K562 (cell line): ENCODE measurements around the gene DRAXIN. TPM values are rescaled to one million over a fixed set of nuclear protein-coding genes. Genes with fewer than 3 reads are reported as not detected.
A peak's percentile ranks its signal among the peaks of the same experiment; 100 is the strongest.

Experiments used
- CBX2 ChIP-seq: fragments of 200-600 bp; sonication (generic); IDR thresholded peaks from one replicate; pipeline ENCODE4 v1.6.1; 2012; ENCODE audit warnings: mild to moderate bottlenecking, low read length, inconsistent platforms; ENCODE audit not compliant: insufficient read depth, poor library complexity, severe bottlenecking
- CBX3 ChIP-seq, 2 experiments: IDR thresholded peaks; 1 replicate in 1 of 2; 2 replicates in 1 of 2; pipeline ENCODE4 v1.6.1; 2012; ENCODE audit warnings: inconsistent platforms in 2 of 2, low read length in 2 of 2, borderline replicate concordance in 1 of 2, control low read depth in 1 of 2
- CHD4 ChIP-seq: fragments of 200-600 bp; sonication (generic); IDR thresholded peaks from 3 replicates; pipeline ENCODE4 v1.6.1; 2012; ENCODE audit warnings: low read depth, mild to moderate bottlenecking, mixed read lengths, low read length, inconsistent platforms; ENCODE audit not compliant: insufficient read depth, insufficient replicate concordance, poor library complexity, severe bottlenecking
- HIVEP1 ChIP-seq: fragments of 250-450 bp; sonication (Bioruptor Pico); IDR thresholded peaks from 2 replicates; pipeline ENCODE4 v1.4.0; 2020; ENCODE audit warnings: mild to moderate bottlenecking
- NR2C2 ChIP-seq, 2 experiments: fragments of 200-800 bp in 1 of 2; sonication (Bioruptor generic) in 1 of 2; sonication (generic) in 1 of 2; formaldehyde crosslinking in 1 of 2; IDR thresholded peaks; 2 replicates each; pipeline versions ENCODE4 v1.6.1 to v1.8.0; 2016 to 2022; ENCODE audit warnings: mild to moderate bottlenecking in 1 of 2, missing compliant biosample characterization in 1 of 2, missing genetic modification characterization in 1 of 2, missing genetic modification reagents in 1 of 2
- RBM39 ChIP-seq: fragments of 200-400 bp; formaldehyde crosslinking; optimal IDR thresholded peaks from 2 replicates; pipeline ENCODE3; 2018; ENCODE audit warnings: low read depth, low read length
- SIX5 ChIP-seq, 2 experiments: IDR thresholded peaks; 2 replicates each; pipeline ENCODE4 v1.6.1; 2011; ENCODE audit warnings: low read length in 2 of 2, borderline replicate concordance in 1 of 2, low read depth in 1 of 2, mild to moderate bottlenecking in 1 of 2, moderate library complexity in 1 of 2; ENCODE audit not compliant: insufficient read depth in 1 of 2
- TRIM24 ChIP-seq, 2 experiments: fragments of 450-650 bp; IDR thresholded peaks; 2 replicates each; pipeline ENCODE4 v1.6.1; 2016
- U2AF2 ChIP-seq: fragments of 200-400 bp; formaldehyde crosslinking; optimal IDR thresholded peaks from 2 replicates; pipeline ENCODE3; 2017; ENCODE audit warnings: low read depth, mild to moderate bottlenecking, low read length
- ZNF174 ChIP-seq: fragments of 250-450 bp; sonication (Bioruptor Pico); IDR thresholded peaks from 2 replicates; pipeline ENCODE4 v1.4.0; 2020; ENCODE audit warnings: mild to moderate bottlenecking
- ZNF184 ChIP-seq: sonication (generic); formaldehyde crosslinking; IDR thresholded peaks from 2 replicates; pipeline ENCODE4 v1.5.0; 2020; ENCODE audit warnings: missing genetic modification reagents
- polyA plus RNA-seq, 8 experiments: library from polyadenylated mRNA; depleted of rRNA in 4 of 8; stranded (reverse) in 5 of 8; unstranded in 3 of 8; fragments of >200 nt; fragmentation: Nextera tagmentation in 2 of 8; fragmentation: Illumina TruSeq in 1 of 8; extraction: Ambion mirVana in 2 of 8; extraction: Trizol in 1 of 8; gene quantifications; 2 replicates each; pipeline versions ENCODE4 v1.2.1 to v1.2.3, GENCODE V29; 2011 to 2014; ENCODE audit warnings: inconsistent platforms in 1 of 8, missing spikeins in 1 of 8
- total RNA-seq, 7 experiments: library from RNA; depleted of rRNA in 6 of 7; stranded (reverse); fragments of >200 nt in 6 of 7; fragmentation: Illumina TruSeq in 2 of 7; extraction: Trizol in 2 of 7; gene quantifications; 2 replicates each; pipeline versions ENCODE4 v1.2.1 to v1.2.3, GENCODE V29; 2011 to 2021; ENCODE audit warnings: low replicate concordance in 1 of 7
- TF ChIP-seq, protein P1 (sequence below): fragments of 450-650 bp; formaldehyde crosslinking; conservative IDR thresholded peaks from 2 replicates; pipeline ENCODE4 v1.4.0; 2022; ENCODE audit warnings: mild to moderate bottlenecking, missing genetic modification characterization
- TF ChIP-seq, protein P2 (sequence below): sonication (generic); formaldehyde crosslinking; IDR thresholded peaks from 2 replicates; pipeline ENCODE4 v1.8.0; 2022; ENCODE audit warnings: missing genetic modification reagents, mild to moderate bottlenecking, borderline replicate concordance
- TF ChIP-seq, protein P3 (sequence below): fragments of 150-350 bp; IDR thresholded peaks from 2 replicates; pipeline ENCODE4 v1.6.1; 2014; ENCODE audit warnings: low read depth, mild to moderate bottlenecking, low read length, borderline replicate concordance
- TF ChIP-seq, protein P4 (sequence below): sonication (generic); formaldehyde crosslinking; IDR thresholded peaks from 2 replicates; pipeline ENCODE4 v1.8.0; 2022; ENCODE audit warnings: mild to moderate bottlenecking, missing genetic modification reagents, borderline replicate concordance

DRAXIN gene
- total and polyA plus RNA-seq, 9 of the 15 experiments (the other 6 are each of a cell fraction or from before 2014, with no cell fraction given): 0.01 to 0.04 (median 0.01) TPM; not detected in 6

DNA sequence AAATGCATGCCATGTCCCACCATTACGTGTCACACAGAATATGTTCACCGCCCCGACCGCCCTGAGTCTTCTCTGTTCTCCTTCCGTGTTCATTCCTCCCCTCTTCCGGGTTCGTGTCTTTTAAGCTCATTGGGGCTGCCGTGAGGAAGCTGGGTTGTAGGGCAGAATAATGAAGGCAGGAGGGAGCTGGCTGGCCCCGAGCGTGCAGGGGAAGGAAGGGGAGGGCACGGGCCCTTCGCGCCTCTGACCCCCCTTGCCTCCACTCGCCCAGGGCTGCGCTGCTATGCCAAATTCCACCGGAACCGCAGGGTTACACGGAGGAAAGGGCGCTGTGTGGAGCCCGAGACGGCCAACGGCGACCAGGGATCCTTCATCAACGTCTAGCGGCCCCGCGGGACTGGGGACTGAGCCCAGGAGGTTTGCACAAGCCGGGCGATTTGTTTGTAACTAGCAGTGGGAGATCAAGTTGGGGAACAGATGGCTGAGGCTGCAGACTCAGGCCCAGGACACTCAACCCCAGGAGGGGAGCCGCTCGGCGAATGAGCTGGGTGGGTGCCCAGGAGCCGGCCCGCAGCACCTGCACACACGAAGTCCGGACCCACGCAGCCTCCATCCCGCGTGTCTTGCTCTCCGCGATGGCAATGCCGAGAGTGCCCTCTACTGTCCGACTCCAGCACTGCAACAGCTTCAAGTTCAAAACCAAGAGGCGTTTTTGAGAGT, 28.0 kb downstream of the DRAXIN start (continued):
- TF ChIP-seq, protein P1, sequence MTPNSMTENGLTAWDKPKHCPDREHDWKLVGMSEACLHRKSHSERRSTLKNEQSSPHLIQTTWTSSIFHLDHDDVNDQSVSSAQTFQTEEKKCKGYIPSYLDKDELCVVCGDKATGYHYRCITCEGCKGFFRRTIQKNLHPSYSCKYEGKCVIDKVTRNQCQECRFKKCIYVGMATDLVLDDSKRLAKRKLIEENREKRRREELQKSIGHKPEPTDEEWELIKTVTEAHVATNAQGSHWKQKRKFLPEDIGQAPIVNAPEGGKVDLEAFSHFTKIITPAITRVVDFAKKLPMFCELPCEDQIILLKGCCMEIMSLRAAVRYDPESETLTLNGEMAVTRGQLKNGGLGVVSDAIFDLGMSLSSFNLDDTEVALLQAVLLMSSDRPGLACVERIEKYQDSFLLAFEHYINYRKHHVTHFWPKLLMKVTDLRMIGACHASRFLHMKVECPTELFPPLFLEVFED (CRISPR knock-in tag): no peak
- no peak for TF ChIP-seq TRIM24 (IDR thresholded peaks at IDR 0.05)
- TF ChIP-seq, protein P2, sequence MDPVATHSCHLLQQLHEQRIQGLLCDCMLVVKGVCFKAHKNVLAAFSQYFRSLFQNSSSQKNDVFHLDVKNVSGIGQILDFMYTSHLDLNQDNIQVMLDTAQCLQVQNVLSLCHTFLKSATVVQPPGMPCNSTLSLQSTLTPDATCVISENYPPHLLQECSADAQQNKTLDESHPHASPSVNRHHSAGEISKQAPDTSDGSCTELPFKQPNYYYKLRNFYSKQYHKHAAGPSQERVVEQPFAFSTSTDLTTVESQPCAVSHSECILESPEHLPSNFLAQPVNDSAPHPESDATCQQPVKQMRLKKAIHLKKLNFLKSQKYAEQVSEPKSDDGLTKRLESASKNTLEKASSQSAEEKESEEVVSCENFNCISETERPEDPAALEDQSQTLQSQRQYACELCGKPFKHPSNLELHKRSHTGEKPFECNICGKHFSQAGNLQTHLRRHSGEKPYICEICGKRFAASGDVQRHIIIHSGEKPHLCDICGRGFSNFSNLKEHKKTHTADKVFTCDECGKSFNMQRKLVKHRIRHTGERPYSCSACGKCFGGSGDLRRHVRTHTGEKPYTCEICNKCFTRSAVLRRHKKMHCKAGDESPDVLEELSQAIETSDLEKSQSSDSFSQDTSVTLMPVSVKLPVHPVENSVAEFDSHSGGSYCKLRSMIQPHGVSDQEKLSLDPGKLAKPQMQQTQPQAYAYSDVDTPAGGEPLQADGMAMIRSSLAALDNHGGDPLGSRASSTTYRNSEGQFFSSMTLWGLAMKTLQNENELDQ (CRISPR knock-in tag): peak; percentile 27; the same call in 1 of the 2 replicates
- TF ChIP-seq, protein P3, sequence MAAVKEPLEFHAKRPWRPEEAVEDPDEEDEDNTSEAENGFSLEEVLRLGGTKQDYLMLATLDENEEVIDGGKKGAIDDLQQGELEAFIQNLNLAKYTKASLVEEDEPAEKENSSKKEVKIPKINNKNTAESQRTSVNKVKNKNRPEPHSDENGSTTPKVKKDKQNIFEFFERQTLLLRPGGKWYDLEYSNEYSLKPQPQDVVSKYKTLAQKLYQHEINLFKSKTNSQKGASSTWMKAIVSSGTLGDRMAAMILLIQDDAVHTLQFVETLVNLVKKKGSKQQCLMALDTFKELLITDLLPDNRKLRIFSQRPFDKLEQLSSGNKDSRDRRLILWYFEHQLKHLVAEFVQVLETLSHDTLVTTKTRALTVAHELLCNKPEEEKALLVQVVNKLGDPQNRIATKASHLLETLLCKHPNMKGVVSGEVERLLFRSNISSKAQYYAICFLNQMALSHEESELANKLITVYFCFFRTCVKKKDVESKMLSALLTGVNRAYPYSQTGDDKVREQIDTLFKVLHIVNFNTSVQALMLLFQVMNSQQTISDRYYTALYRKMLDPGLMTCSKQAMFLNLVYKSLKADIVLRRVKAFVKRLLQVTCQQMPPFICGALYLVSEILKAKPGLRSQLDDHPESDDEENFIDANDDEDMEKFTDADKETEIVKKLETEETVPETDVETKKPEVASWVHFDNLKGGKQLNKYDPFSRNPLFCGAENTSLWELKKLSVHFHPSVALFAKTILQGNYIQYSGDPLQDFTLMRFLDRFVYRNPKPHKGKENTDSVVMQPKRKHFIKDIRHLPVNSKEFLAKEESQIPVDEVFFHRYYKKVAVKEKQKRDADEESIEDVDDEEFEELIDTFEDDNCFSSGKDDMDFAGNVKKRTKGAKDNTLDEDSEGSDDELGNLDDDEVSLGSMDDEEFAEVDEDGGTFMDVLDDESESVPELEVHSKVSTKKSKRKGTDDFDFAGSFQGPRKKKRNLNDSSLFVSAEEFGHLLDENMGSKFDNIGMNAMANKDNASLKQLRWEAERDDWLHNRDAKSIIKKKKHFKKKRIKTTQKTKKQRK: no peak
- TF ChIP-seq CHD4: no peak
- no peak for TF ChIP-seq RBM39
- no peak for TF ChIP-seq ZNF174
- peak in 1 of 2 experiments; percentile 60; a peak in 1 of 3 replicates for TF ChIP-seq CBX3 (IDR thresholded peaks at IDR 0.05; ENCODE audit: borderline replicate concordance in 1 of 2, low read length in 2 of 2)
- TF ChIP-seq, protein P4, sequence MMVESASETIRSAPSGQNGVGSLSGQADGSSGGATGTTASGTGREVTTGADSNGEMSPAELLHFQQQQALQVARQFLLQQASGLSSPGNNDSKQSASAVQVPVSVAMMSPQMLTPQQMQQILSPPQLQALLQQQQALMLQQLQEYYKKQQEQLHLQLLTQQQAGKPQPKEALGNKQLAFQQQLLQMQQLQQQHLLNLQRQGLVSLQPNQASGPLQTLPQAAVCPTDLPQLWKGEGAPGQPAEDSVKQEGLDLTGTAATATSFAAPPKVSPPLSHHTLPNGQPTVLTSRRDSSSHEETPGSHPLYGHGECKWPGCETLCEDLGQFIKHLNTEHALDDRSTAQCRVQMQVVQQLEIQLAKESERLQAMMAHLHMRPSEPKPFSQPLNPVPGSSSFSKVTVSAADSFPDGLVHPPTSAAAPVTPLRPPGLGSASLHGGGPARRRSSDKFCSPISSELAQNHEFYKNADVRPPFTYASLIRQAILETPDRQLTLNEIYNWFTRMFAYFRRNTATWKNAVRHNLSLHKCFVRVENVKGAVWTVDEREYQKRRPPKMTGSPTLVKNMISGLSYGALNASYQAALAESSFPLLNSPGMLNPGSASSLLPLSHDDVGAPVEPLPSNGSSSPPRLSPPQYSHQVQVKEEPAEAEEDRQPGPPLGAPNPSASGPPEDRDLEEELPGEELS (CRISPR knock-in tag): 0 out of 2 replicates have a peak, but pooled peaks have one; percentile 72
- TF ChIP-seq U2AF2: no peak
- peak; percentile 75; the same call in 1 of the 2 replicates for TF ChIP-seq NR2C2 (CRISPR knock-in tag; IDR thresholded peaks at IDR 0.05)
- no peak for TF ChIP-seq NR2C2 (tag; IDR thresholded peaks at IDR 0.05)
- TF ChIP-seq ZNF184 (CRISPR knock-in tag): no peak
- no peak for TF ChIP-seq HIVEP1
- no peak for TF ChIP-seq CBX2
- no peak for TF ChIP-seq SIX5 (IDR thresholded peaks at IDR 0.05; ENCODE audit: borderline replicate concordance in 1 of 2, insufficient read depth in 1 of 2, low read depth in 1 of 2, low read length in 2 of 2)
